AG04449 (cell line): ENCODE data around the gene TCFL5.

ENCODE experiments used
- CTCF ChIA-PET: fragments of 350-600 bp; formaldehyde crosslinking; extraction: SDS; loops from one replicate; lab custom pipeline; 2021; ENCODE audit warnings: antibody characterized with exemption; lab: Yijun Ruan, JAX
- POLR2A ChIA-PET: fragments of 400-600, 350-600 bp; formaldehyde crosslinking; extraction: SDS; loops from one replicate; lab custom pipeline; 2020; ENCODE audit warnings: antibody characterized with exemption, inconsistent platforms; lab: Yijun Ruan, JAX
- DNase-seq: peaks from one replicate; pipeline ENCODE4 v3.0.0-alpha.2; 2010; ENCODE audit warnings: low read depth, low spot score
- H3K4me3 ChIP-seq: 2 replicates; pipeline ENCODE4 v1.5.1; 2011; ENCODE audit warnings: low read depth, mild to moderate bottlenecking, control low read depth, low read length
- CTCF ChIP-seq: IDR thresholded peaks from one replicate; pipeline ENCODE4 v1.5.1; 2011; ENCODE audit warnings: mild to moderate bottlenecking, moderate library complexity, low read length, control low read depth, inconsistent platforms; ENCODE audit not compliant: insufficient read depth; ENCODE audit errors: missing control alignments

TCFL5 gene

GRCh38 chr20:62861726-62862336, at the start of gene TCFL5:
Gene TCFL5, minus strand, starts transcription at chr20:62861822. Its CDS starts 152 bp downstream, at chr20:62861670.
- CTCF ChIA-PET, result interaction anchor here (1.1 to 4.4 kb wide), 2 partner anchors 11 to 54 kb away, joined by 4 to 32 read pairs; no protein-coding TSS in a partner anchor
- DNase-seq, result no peak

GRCh38 chr20:62910777-62911497, 49.3 kb upstream of the TCFL5 start:
- TF ChIP-seq CTCF, result no peak
- CTCF ChIA-PET, result interaction anchor here (0.7 to 11.8 kb wide), 7 partner anchors 10 to 98 kb away, joined by 3 to 189 read pairs (median 6); partner anchors contain the start of gene DIDO1
- DNase-seq, result no peak
- POLR2A ChIA-PET, result no interaction called here
- no peak overlapping the region for H3K4me3 ChIP-seq

More at GRCh38 chr20:62861726-62862336, at the start of gene TCFL5:
- POLR2A ChIA-PET, result no interaction called here
- no peak for TF ChIP-seq CTCF
- H3K4me3 ChIP-seq, result peak within 1 kb of the TSS; percentile 72

- POLR2A ChIA-PET, result no interaction called here
- no peak for TF ChIP-seq CTCF
- CTCF ChIA-PET, result interaction anchor here (1.1 to 4.1 kb wide), 4 partner anchors 10 to 98 kb away, joined by 3 to 38 read pairs (median 18); partner anchors contain the start of gene DIDO1
- no peak for DNase-seq
- no peak overlapping the region for H3K4me3 ChIP-seq
Measured at GRCh38 chr20:62910217-62910766, 48.7 kb upstream of the TCFL5 start.

- no peak for TF ChIP-seq CTCF
- DNase-seq, result no peak
- POLR2A ChIA-PET, result no interaction called here
- H3K4me3 ChIP-seq, result no peak overlapping the region
- CTCF ChIA-PET, result interaction anchor here (1.0 to 4.1 kb wide), 5 partner anchors 8 to 100 kb away, joined by 3 to 38 read pairs (median 26); partner anchors contain the start of gene DIDO1
Measured at GRCh38 chr20:62908971-62909791, 47.6 kb upstream of the TCFL5 start.

- no peak overlapping the region for H3K4me3 ChIP-seq
- DNase-seq, result no peak
- TF ChIP-seq CTCF, result peak; percentile 38
- CTCF ChIA-PET, result interaction anchor here (0.6 to 4.1 kb wide), 9 partner anchors 8 to 101 kb away, joined by 3 to 38 read pairs (median 6); partner anchors contain the start of gene DIDO1
- POLR2A ChIA-PET, result interaction anchor here (0.7 kb wide), 1 partner anchor 46 kb away, joined by 3 read pairs; no protein-coding TSS in a partner anchor
Measured at GRCh38 chr20:62907384-62908317, 46.0 kb upstream of the TCFL5 start.
